GM12878 (cell line): ENCODE measurements around the gene ITSN1. TPM values are rescaled to one million over a fixed set of nuclear protein-coding genes. Genes with fewer than 3 reads are reported as not detected.

Source experiments
- ATAC-seq: fragments of 200-7000 bp; cut with Tn5 transposase; 3 replicates; pipeline ENCODE4 v1.9.1; 2020; ENCODE audit warnings: mild to moderate bottlenecking, moderate library complexity
- BruUV-seq: library from RNA; stranded (reverse); fragments of 400-500 nt; replicated peaks from 2 replicates; lab custom pipeline; 2021; lab: Mats Ljungman, UMichigan
- CTCF ChIA-PET: fragments of 300-600 bp; sonication (Branson Sonifier 250); formaldehyde crosslinking; extraction: SDS; loops from one replicate; lab custom pipeline; 2021; ENCODE audit warnings: inconsistent platforms; lab: Yijun Ruan, JAX
- POLR2A ChIA-PET: fragments of 350-600 bp; formaldehyde crosslinking; extraction: SDS; loops from one replicate; lab custom pipeline; 2021; ENCODE audit warnings: inconsistent platforms; lab: Charles Lee
- RAD21 ChIA-PET: fragments of 300-600 bp; sonication (Branson Sonifier 250); formaldehyde crosslinking; loops from one replicate; lab custom pipeline; 2023; ENCODE audit warnings: antibody characterized with exemption; ENCODE audit not compliant: unreplicated experiment; lab: Charles Lee
- SMC1A ChIA-PET: fragments of 300-600 bp; sonication (Branson Sonifier 250); formaldehyde crosslinking; loops from one replicate; lab custom pipeline; 2023; ENCODE audit not compliant: unreplicated experiment, uncharacterized antibody; lab: Charles Lee
- DNase-seq: peaks from one replicate; pipeline ENCODE4 v3.0.0-alpha.2; 2011; ENCODE audit warnings: low read depth, low spot score
- FAIRE-seq: peaks from 3 replicates; lab custom pipeline; 2011; peaks lifted over from hg19 to GRCh38; lab: Jason Lieb, UNC
- H2AFZ ChIP-seq: 2 replicates; pipeline ENCODE4 v1.6.0; 2011; ENCODE audit warnings: low read depth, low read length, control low read depth; ENCODE audit not compliant: control insufficient read depth
- H3K27ac ChIP-seq: 2 replicates; pipeline ENCODE4 v1.5.1; 2011; ENCODE audit warnings: control low read depth; ENCODE audit not compliant: control insufficient read depth, insufficient read depth
- H3K27me3 ChIP-seq, 2 experiments: replicated peaks in 1 of 2; 2 replicates each; pipeline versions ENCODE4 v1.6.0 to v1.6.1; 2011; ENCODE audit warnings: low read length in 1 of 2; ENCODE audit not compliant: control insufficient read depth in 2 of 2, insufficient read depth in 2 of 2
- H3K36me3 ChIP-seq, 2 experiments: 2 replicates each; pipeline ENCODE4 v1.5.1; 2011; ENCODE audit warnings: low read length in 1 of 2; ENCODE audit not compliant: control insufficient read depth in 2 of 2, insufficient read depth in 2 of 2
- H3K4me1 ChIP-seq: 2 replicates; pipeline ENCODE4 v1.6.1; 2011; ENCODE audit warnings: mild to moderate bottlenecking, low read length, moderate library complexity, mixed read lengths; ENCODE audit not compliant: control insufficient read depth, insufficient read depth
- H3K4me2 ChIP-seq: 2 replicates; pipeline ENCODE4 v1.6.0; 2011; ENCODE audit warnings: control low read depth; ENCODE audit not compliant: control insufficient read depth, insufficient read depth
- H3K4me3 ChIP-seq: fragments of 200-600 bp; sonication (generic); 2 replicates; pipeline ENCODE4 v1.5.1; 2016
- H3K79me2 ChIP-seq: 2 replicates; pipeline ENCODE4 v1.6.0; 2011; ENCODE audit warnings: low read length; ENCODE audit not compliant: control insufficient read depth, insufficient read depth
- H3K9ac ChIP-seq: 2 replicates; pipeline ENCODE4 v1.8.0; 2011; ENCODE audit warnings: low read length, control low read depth, mixed read lengths; ENCODE audit not compliant: control insufficient read depth, insufficient read depth
- H3K9me3 ChIP-seq: replicated peaks from 3 replicates; pipeline ENCODE4 v1.5.1; 2011; ENCODE audit warnings: mild to moderate bottlenecking, low read length; ENCODE audit not compliant: control insufficient read depth, insufficient read depth
- H4K20me1 ChIP-seq: 2 replicates; pipeline ENCODE4 v1.6.0; 2011; ENCODE audit not compliant: control insufficient read depth, insufficient read depth
- CREB1 ChIP-seq: IDR thresholded peaks from 2 replicates; pipeline ENCODE4 v1.6.1; 2012; ENCODE audit warnings: low read depth, mild to moderate bottlenecking, inconsistent platforms
- FOXM1 ChIP-seq: IDR thresholded peaks from 2 replicates; pipeline ENCODE4 v1.6.1; 2012; ENCODE audit warnings: low read depth, mild to moderate bottlenecking, inconsistent platforms, low read length, moderate library complexity
- MYC ChIP-seq: IDR thresholded peaks from 2 replicates; pipeline ENCODE4 v1.6.1; 2011; ENCODE audit warnings: mild to moderate bottlenecking, low read length, moderate library complexity, inconsistent platforms; ENCODE audit not compliant: insufficient read depth, insufficient replicate concordance, insufficient read length, severe bottlenecking
- WGBS: methylation state at CpG from one replicate; pipeline ENCODE4 v1.1.6; 2016; ENCODE audit warnings: low lambda C conversion rate; ENCODE audit not compliant: insufficient replicate concordance, insufficient coverage; ENCODE audit errors: missing lambda C conversion rate; 5-methylcytosine and 5-hydroxymethylcytosine counted together
- in situ Hi-C: fragments of 300-500 bp; cut with MboI; formaldehyde crosslinking; loops from 9 replicates; pipeline ENCODE4 v1.14.3; 2018; ENCODE audit warnings: mixed read lengths
- intact Hi-C: fragments of 100-400 bp; cut with micrococcal nuclease; formaldehyde crosslinking; loops from one replicate; pipeline ENCODE4 v1.14.2; 2022; ENCODE audit not compliant: unreplicated experiment
- polyA plus RNA-seq, 11 experiments: library from polyadenylated mRNA; depleted of rRNA in 4 of 11; unstranded in 6 of 11; stranded (reverse) in 5 of 11; fragments of >200 nt; fragmentation: Nextera tagmentation in 4 of 11; fragmentation: Illumina TruSeq in 1 of 11; extraction: Ambion mirVana in 4 of 11; extraction: Trizol in 1 of 11; gene quantifications; 1 replicate in 1 of 11; 2 replicates in 10 of 11; pipeline versions ENCODE4 v1.2.1 to v1.2.3, GENCODE V29; 2011 to 2016; ENCODE audit warnings: inconsistent platforms in 2 of 11, missing spikeins in 2 of 11, low read depth in 1 of 11
- total RNA-seq, 4 experiments: library from RNA; depleted of rRNA in 3 of 4; stranded (reverse); fragments of >200 nt in 3 of 4; fragmentation: Illumina TruSeq in 1 of 4; extraction: Trizol in 1 of 4; gene quantifications; 2 replicates each; pipeline versions ENCODE4 v1.2.1 to v1.2.3, GENCODE V29; 2013 to 2021
- TF ChIP-seq, protein P1 (sequence below): fragments of 450-650 bp; formaldehyde crosslinking; IDR thresholded peaks from 2 replicates; pipeline ENCODE4 v1.4.0; 2022; ENCODE audit warnings: mild to moderate bottlenecking, moderate library complexity

Gene ITSN1
- total and polyA plus RNA-seq, 10 of the 15 experiments (the other 5 are each of a cell fraction or from before 2014, with no cell fraction given): 0.89 to 10.6 (median 4.8) TPM

DNA sequence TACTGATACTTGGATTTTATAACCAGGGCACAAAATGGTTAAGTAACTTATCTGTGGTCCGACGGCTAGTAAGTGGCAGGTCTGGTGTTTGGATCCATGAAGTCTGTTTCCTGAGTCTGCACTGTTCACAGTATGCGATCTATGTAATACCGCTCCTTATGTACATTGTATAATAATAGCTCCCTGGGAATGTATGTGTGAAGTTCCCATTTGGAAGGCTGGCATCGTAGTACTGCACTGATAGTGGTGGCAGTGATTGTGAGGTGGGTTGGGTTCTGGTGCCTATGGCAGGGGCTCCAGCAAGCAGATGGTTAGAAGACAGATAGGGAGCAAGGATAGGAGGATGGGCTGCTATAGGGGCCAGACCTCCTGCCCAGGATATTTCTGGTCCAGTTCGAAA is 25.3 kb downstream of the ITSN1 start:
- Histone ChIP-seq H3K27me3 (no peaks in the 10 kb centered on the region), H3K4me2 (no peak overlapping the region), H3K9ac (no peak overlapping the region), H2AFZ (no peak overlapping the region), H3K4me3 (no peak overlapping the region), H3K9me3 (no peaks in the 10 kb centered on the region), H3K4me1 (no peaks in the 10 kb centered on the region), H3K36me3 (no peaks in the 10 kb centered on the region), H3K79me2 (no peaks in the 10 kb centered on the region), H4K20me1 (no peaks in the 10 kb centered on the region), H3K27ac (no peak overlapping the region)
- CTCF ChIA-PET: no interaction called here
- POLR2A ChIA-PET: interaction anchor here (0.6 kb wide), 1 partner anchor 273 kb away, joined by 6 read pairs; no protein-coding TSS in a partner anchor
- intact Hi-C loops: no loop called here
- in situ Hi-C loops: no loop called here
- no peak for TF ChIP-seq MYC
- TF ChIP-seq, protein P1, sequence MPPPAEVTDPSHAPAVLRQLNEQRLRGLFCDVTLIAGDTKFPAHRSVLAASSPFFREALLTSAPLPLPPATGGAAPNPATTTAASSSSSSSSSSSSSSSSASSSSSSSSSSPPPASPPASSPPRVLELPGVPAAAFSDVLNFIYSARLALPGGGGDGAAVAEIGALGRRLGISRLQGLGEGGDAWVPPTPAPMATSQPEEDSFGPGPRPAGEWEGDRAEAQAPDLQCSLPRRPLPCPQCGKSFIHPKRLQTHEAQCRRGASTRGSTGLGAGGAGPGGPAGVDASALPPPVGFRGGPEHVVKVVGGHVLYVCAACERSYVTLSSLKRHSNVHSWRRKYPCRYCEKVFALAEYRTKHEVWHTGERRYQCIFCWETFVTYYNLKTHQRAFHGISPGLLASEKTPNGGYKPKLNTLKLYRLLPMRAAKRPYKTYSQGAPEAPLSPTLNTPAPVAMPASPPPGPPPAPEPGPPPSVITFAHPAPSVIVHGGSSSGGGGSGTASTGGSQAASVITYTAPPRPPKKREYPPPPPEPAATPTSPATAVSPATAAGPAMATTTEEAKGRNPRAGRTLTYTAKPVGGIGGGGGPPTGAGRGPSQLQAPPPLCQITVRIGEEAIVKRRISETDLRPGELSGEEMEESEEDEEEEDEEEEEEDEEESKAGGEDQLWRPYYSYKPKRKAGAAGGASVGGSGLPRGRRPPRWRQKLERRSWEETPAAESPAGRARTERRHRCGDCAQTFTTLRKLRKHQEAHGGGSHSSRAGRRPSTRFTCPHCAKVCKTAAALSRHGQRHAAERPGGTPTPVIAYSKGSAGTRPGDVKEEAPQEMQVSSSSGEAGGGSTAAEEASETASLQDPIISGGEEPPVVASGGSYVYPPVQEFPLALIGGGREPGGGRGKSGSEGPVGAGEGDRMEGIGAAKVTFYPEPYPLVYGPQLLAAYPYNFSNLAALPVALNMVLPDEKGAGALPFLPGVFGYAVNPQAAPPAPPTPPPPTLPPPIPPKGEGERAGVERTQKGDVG (CRISPR knock-in tag): no peak
- no peak for TF ChIP-seq CREB1
- no peak for TF ChIP-seq FOXM1
- ATAC-seq (no peak), DNase-seq (no peak), FAIRE-seq (no peak)
- SMC1A ChIA-PET: no interaction called here
- 65% methylated on average over 6 of the region's 6 CpGs for WGBS
- BruUV-seq: no TSS peak
- RAD21 ChIA-PET: interaction anchor here (1.9 kb wide), 1 partner anchor 222 kb away, joined by 4 read pairs; no protein-coding TSS in a partner anchor
